Measurements from ENCODE around the gene VWF. TPM values are rescaled to one million over a fixed set of nuclear protein-coding genes. Genes with fewer than 3 reads are reported as not detected.
"Not testable (repeated sequence)": the region's sequence is repeated elsewhere in the genome, so short reads cannot be mapped to it uniquely, and the experiment has no call there.

VWF gene
- total and polyA plus RNA-seq, 5 donors from 2014 or later = 1.3 TPM; not detected in 4

GRCh38 chr12:6163416-6164060 is 39.1 kb upstream of the VWF start:
- Histone ChIP-seq H3K4me3 (ENCODE audit: low read depth, low read length) (no peak overlapping the region), H3K27me3 (ENCODE audit: control insufficient read depth, insufficient read depth, low read length) (no peaks in the 10 kb centered on the region), H3K36me3 (ENCODE audit: control insufficient read depth, insufficient read depth, low read length) (no peaks in the 10 kb centered on the region), H3K9me3 (ENCODE audit: control insufficient read depth in 2 of 2, low read length in 2 of 2) (no peaks in the 10 kb centered on the region), H3K27ac (ENCODE audit: insufficient read depth, low read length, poor library complexity, severe bottlenecking) (no peak overlapping the region), H3K4me1 (ENCODE audit: control insufficient read depth, insufficient read depth, low read length, poor library complexity, severe bottlenecking) (peaks cover 10% of the 10 kb centered on the region)
- H3K36me3 Mint-ChIP-seq = no peaks in the 10 kb centered on the region
- no peak overlapping the region for H3K4me3 Mint-ChIP-seq
- ATAC-seq (ENCODE audit: low read depth in 2 of 2) = no peak
- peaks cover 0 to 50% (median 17%) of the 10 kb centered on the region in 4 donors for H3K4me1 Mint-ChIP-seq
- DNase-seq = no peak
- peak overlapping the region in 1 of 3 donors; percentile 62 for H3K27ac Mint-ChIP-seq
- H3K9me3 Mint-ChIP-seq = peaks cover 0 to under 1% (median 0%) of the 10 kb centered on the region in 7 donors
- peaks cover 5% of the 10 kb centered on the region for H3K27me3 Mint-ChIP-seq

GRCh38 chr12:6161124-6161882 is 36.8 kb upstream of the VWF start:
- Mint-ChIP-seq H3K27ac (peak overlapping the region in 2 of 3 donors; percentile 42 to 69), H3K36me3 (no peaks in the 10 kb centered on the region), H3K9me3 (no peaks in the 10 kb centered on the region), H3K4me3 (no peak overlapping the region), H3K27me3 (peaks cover 5% of the 10 kb centered on the region), H3K4me1 (peaks cover 0 to 36% (median 6%) of the 10 kb centered on the region in 4 donors)
- H3K27me3 ChIP-seq (ENCODE audit: control insufficient read depth, insufficient read depth, low read length) = no peaks in the 10 kb centered on the region
- H3K4me3 ChIP-seq (ENCODE audit: low read depth, low read length) = no peak overlapping the region
- no peaks in the 10 kb centered on the region for H3K4me1 ChIP-seq (ENCODE audit: control insufficient read depth, insufficient read depth, low read length, poor library complexity, severe bottlenecking)
- no peak overlapping the region for H3K27ac ChIP-seq (ENCODE audit: insufficient read depth, low read length, poor library complexity, severe bottlenecking)
- no peaks in the 10 kb centered on the region for H3K9me3 ChIP-seq (ENCODE audit: control insufficient read depth in 2 of 2, low read length in 2 of 2)
- ATAC-seq (ENCODE audit: low read depth in 2 of 2) (no peak), DNase-seq (no peak)
- no peaks in the 10 kb centered on the region for H3K36me3 ChIP-seq (ENCODE audit: control insufficient read depth, insufficient read depth, low read length)

- not testable (repeated sequence) for ATAC-seq (ENCODE audit: low read depth in 2 of 2); H3K36me3 ChIP-seq (ENCODE audit: control insufficient read depth, insufficient read depth, low read length); H3K4me3 Mint-ChIP-seq; H3K9me3 Mint-ChIP-seq; H3K9me3 ChIP-seq (ENCODE audit: control insufficient read depth in 2 of 2, low read length in 2 of 2); H3K27ac ChIP-seq (ENCODE audit: insufficient read depth, low read length, poor library complexity, severe bottlenecking); H3K4me1 ChIP-seq (ENCODE audit: control insufficient read depth, insufficient read depth, low read length, poor library complexity, severe bottlenecking); H3K4me3 ChIP-seq (ENCODE audit: low read depth, low read length); H3K27me3 Mint-ChIP-seq; H3K27me3 ChIP-seq (ENCODE audit: control insufficient read depth, insufficient read depth, low read length); H3K36me3 Mint-ChIP-seq; DNase-seq
- Mint-ChIP-seq H3K4me1 (peaks cover 0 to 29% (median 6%) of the 10 kb centered on the region in 4 donors), H3K27ac (peak overlapping the region in 2 of 3 donors; percentile 42 to 59)
These were observed 35.7 kb upstream of the VWF start for GRCh38 chr12:6160049-6160649.

- not testable (repeated sequence) for ATAC-seq (ENCODE audit: low read depth in 2 of 2); H3K27ac ChIP-seq (ENCODE audit: insufficient read depth, low read length, poor library complexity, severe bottlenecking); H3K4me3 Mint-ChIP-seq; H3K9me3 Mint-ChIP-seq; H3K4me3 ChIP-seq (ENCODE audit: low read depth, low read length); DNase-seq; H3K4me1 ChIP-seq (ENCODE audit: control insufficient read depth, insufficient read depth, low read length, poor library complexity, severe bottlenecking); H3K9me3 ChIP-seq (ENCODE audit: control insufficient read depth in 2 of 2, low read length in 2 of 2); H3K36me3 ChIP-seq (ENCODE audit: control insufficient read depth, insufficient read depth, low read length); H3K36me3 Mint-ChIP-seq; H3K27me3 ChIP-seq (ENCODE audit: control insufficient read depth, insufficient read depth, low read length)
- peaks cover 10% of the 10 kb centered on the region for H3K27me3 Mint-ChIP-seq
- H3K4me1 Mint-ChIP-seq = peaks cover 0 to 27% (median 6%) of the 10 kb centered on the region in 4 donors
- H3K27ac Mint-ChIP-seq = peak overlapping the region in 2 of 3 donors; percentile 59 to 92
These were observed 34.9 kb upstream of the VWF start for GRCh38 chr12:6159166-6160011.

GRCh38 chr12:6158749-6159148 is 34.3 kb upstream of the VWF start:
- Histone ChIP-seq H3K4me1 (ENCODE audit: control insufficient read depth, insufficient read depth, low read length, poor library complexity, severe bottlenecking) (no peaks in the 10 kb centered on the region), H3K9me3 (ENCODE audit: control insufficient read depth in 2 of 2, low read length in 2 of 2) (no peaks in the 10 kb centered on the region), H3K4me3 (ENCODE audit: low read depth, low read length) (no peak overlapping the region), H3K27me3 (ENCODE audit: control insufficient read depth, insufficient read depth, low read length) (no peaks in the 10 kb centered on the region), H3K27ac (ENCODE audit: insufficient read depth, low read length, poor library complexity, severe bottlenecking) (no peak overlapping the region), H3K36me3 (ENCODE audit: control insufficient read depth, insufficient read depth, low read length) (no peaks in the 10 kb centered on the region)
- no peak for DNase-seq
- Mint-ChIP-seq H3K9me3 (no peaks in the 10 kb centered on the region), H3K27ac (peak overlapping the region in 2 of 3 donors; percentile 55 to 92), H3K4me1 (peaks cover 0 to 27% (median 6%) of the 10 kb centered on the region in 4 donors), H3K36me3 (no peaks in the 10 kb centered on the region), H3K27me3 (peaks cover 10% of the 10 kb centered on the region), H3K4me3 (no peak overlapping the region)
- no peak for ATAC-seq (ENCODE audit: low read depth in 2 of 2)

- Mint-ChIP-seq H3K9me3 (no peaks in the 10 kb centered on the region), H3K27me3 (peaks cover 10% of the 10 kb centered on the region), H3K4me1 (peaks cover 0 to 27% (median 6%) of the 10 kb centered on the region in 4 donors), H3K27ac (peak overlapping the region in 1 of 3 donors; percentile 31), H3K36me3 (no peaks in the 10 kb centered on the region), H3K4me3 (no peak overlapping the region)
- ATAC-seq (ENCODE audit: low read depth in 2 of 2) (no peak), DNase-seq (no peak)
- H3K27me3 ChIP-seq (ENCODE audit: control insufficient read depth, insufficient read depth, low read length) = no peaks in the 10 kb centered on the region
- H3K36me3 ChIP-seq (ENCODE audit: control insufficient read depth, insufficient read depth, low read length) = no peaks in the 10 kb centered on the region
- no peak overlapping the region for H3K27ac ChIP-seq (ENCODE audit: insufficient read depth, low read length, poor library complexity, severe bottlenecking)
- no peak overlapping the region for H3K4me3 ChIP-seq (ENCODE audit: low read depth, low read length)
- no peaks in the 10 kb centered on the region for H3K9me3 ChIP-seq (ENCODE audit: control insufficient read depth in 2 of 2, low read length in 2 of 2)
- no peaks in the 10 kb centered on the region for H3K4me1 ChIP-seq (ENCODE audit: control insufficient read depth, insufficient read depth, low read length, poor library complexity, severe bottlenecking)
These were observed 33.8 kb upstream of the VWF start for GRCh38 chr12:6158255-6158654.

GRCh38 chr12:6157482-6157881 is 33.0 kb upstream of the VWF start:
- no peaks in the 10 kb centered on the region for H3K4me1 ChIP-seq (ENCODE audit: control insufficient read depth, insufficient read depth, low read length, poor library complexity, severe bottlenecking)
- H3K4me3 Mint-ChIP-seq = no peak overlapping the region
- H3K4me3 ChIP-seq (ENCODE audit: low read depth, low read length) = no peak overlapping the region
- no peaks in the 10 kb centered on the region for H3K36me3 ChIP-seq (ENCODE audit: control insufficient read depth, insufficient read depth, low read length)
- no peaks in the 10 kb centered on the region for H3K27me3 ChIP-seq (ENCODE audit: control insufficient read depth, insufficient read depth, low read length)
- H3K27ac Mint-ChIP-seq = no peak overlapping the region
- no peaks in the 10 kb centered on the region for H3K9me3 ChIP-seq (ENCODE audit: control insufficient read depth in 2 of 2, low read length in 2 of 2)
- H3K36me3 Mint-ChIP-seq = no peaks in the 10 kb centered on the region
- no peaks in the 10 kb centered on the region for H3K9me3 Mint-ChIP-seq
- peaks cover 14% of the 10 kb centered on the region for H3K27me3 Mint-ChIP-seq
- peaks cover 0 to 27% (median 6%) of the 10 kb centered on the region in 4 donors for H3K4me1 Mint-ChIP-seq
- H3K27ac ChIP-seq (ENCODE audit: insufficient read depth, low read length, poor library complexity, severe bottlenecking) = no peak overlapping the region
- no peak for ATAC-seq (ENCODE audit: low read depth in 2 of 2)
- DNase-seq = no peak

Measured in CD4-positive, CD25-positive, alpha-beta regulatory T cell (primary cell).